Measurements from ENCODE around the gene HLA-F. TPM values are rescaled to one million over a fixed set of nuclear protein-coding genes. Genes with fewer than 3 reads are reported as not detected.

The HLA-F gene
- total RNA-seq, 2 donors from 2014 or later: 58.8 to 201 TPM

DNA sequence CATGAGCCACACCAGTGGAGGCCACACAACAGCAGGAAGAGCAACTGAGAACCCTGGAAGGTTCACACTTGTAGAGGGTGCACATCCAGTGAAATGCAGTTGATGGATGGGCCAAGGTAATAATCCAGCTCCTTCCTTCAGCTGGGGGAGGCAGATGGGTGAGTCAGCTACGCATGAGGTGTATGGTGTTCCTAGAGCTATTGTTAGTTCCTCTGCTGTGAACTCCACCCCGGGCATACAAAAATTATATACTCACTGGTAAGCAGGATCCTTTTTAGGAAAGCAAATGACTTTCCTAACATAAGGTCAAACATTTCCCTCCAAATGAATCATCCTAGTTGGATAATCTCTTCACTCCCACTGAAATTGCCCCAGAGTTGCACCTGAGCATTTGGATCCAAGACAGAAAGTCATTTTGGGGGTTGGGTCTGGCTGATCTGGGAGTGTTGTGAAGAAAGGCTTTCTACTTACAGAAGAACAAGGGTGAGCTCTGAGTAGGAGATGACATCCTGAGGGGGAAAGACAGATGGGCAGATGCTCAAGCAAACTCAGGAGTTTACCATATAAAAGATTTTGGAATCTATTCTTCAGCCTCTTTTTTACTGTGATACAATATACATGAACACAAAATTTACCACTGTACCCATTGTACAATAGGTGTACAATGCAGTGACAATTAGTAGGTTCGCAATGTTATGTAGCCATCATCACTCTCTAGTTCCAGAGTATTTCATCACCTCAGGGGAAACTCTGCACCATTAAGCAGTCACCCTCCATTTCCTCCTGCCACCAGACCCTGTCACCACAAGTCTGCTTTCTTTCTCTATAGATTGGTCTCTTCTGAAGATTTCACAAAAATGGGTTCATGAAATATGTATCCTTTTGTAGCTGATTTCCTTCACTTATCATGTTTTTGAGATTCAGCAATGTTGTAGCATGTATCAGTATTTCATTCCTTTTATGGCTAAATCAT is 11.1 kb downstream of the HLA-F start:
- no peaks in the 10 kb centered on the region for H3K27me3 ChIP-seq
- H3K9ac ChIP-seq (ENCODE audit: low read depth in 2 of 2, low read length in 2 of 2): no peak overlapping the region
- H3K9me3 ChIP-seq: no peaks in the 10 kb centered on the region
- no peaks in the 10 kb centered on the region for H3K4me1 ChIP-seq
- TF ChIP-seq, protein P1, sequence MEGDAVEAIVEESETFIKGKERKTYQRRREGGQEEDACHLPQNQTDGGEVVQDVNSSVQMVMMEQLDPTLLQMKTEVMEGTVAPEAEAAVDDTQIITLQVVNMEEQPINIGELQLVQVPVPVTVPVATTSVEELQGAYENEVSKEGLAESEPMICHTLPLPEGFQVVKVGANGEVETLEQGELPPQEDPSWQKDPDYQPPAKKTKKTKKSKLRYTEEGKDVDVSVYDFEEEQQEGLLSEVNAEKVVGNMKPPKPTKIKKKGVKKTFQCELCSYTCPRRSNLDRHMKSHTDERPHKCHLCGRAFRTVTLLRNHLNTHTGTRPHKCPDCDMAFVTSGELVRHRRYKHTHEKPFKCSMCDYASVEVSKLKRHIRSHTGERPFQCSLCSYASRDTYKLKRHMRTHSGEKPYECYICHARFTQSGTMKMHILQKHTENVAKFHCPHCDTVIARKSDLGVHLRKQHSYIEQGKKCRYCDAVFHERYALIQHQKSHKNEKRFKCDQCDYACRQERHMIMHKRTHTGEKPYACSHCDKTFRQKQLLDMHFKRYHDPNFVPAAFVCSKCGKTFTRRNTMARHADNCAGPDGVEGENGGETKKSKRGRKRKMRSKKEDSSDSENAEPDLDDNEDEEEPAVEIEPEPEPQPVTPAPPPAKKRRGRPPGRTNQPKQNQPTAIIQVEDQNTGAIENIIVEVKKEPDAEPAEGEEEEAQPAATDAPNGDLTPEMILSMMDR (IDR thresholded peaks at IDR 0.05): no peak
- H3K4me3 ChIP-seq: no peak overlapping the region
- DNase-seq: no peak
- intact Hi-C loops (cut with DNase I): no loop called here
- H3K36me3 ChIP-seq: no peaks in the 10 kb centered on the region
- no peak overlapping the region for H3K27ac ChIP-seq

DNA sequence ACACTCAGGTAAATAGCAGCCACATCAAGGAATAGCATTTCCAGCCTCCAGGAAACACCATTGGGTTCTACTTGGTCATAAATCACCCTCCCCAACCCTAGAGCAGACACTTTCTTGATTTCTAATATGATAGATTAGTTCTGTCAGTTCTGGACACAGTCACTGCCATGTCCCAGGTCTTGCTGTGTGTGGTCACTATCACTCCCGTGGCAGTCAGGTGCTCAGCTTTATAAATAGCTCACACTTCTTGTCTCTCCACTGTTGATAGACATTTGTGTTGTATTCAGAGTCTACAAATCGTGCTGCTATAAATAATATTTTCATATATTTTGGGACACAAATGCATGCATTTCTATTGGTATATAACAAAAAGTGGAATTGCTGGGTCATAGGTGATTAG is 13.3 kb downstream of the HLA-F start:
- H3K36me3 ChIP-seq: no peaks in the 10 kb centered on the region
- no peak overlapping the region for H3K4me3 ChIP-seq
- TF ChIP-seq, protein P1 (IDR thresholded peaks at IDR 0.05): no peak
- H3K27ac ChIP-seq: no peak overlapping the region
- intact Hi-C loops (cut with DNase I): no loop called here
- H3K27me3 ChIP-seq: no peaks in the 10 kb centered on the region
- no peak overlapping the region for H3K9ac ChIP-seq (ENCODE audit: low read depth in 2 of 2, low read length in 2 of 2)
- no peak for DNase-seq
- no peaks in the 10 kb centered on the region for H3K4me1 ChIP-seq
- H3K9me3 ChIP-seq: no peaks in the 10 kb centered on the region

DNA sequence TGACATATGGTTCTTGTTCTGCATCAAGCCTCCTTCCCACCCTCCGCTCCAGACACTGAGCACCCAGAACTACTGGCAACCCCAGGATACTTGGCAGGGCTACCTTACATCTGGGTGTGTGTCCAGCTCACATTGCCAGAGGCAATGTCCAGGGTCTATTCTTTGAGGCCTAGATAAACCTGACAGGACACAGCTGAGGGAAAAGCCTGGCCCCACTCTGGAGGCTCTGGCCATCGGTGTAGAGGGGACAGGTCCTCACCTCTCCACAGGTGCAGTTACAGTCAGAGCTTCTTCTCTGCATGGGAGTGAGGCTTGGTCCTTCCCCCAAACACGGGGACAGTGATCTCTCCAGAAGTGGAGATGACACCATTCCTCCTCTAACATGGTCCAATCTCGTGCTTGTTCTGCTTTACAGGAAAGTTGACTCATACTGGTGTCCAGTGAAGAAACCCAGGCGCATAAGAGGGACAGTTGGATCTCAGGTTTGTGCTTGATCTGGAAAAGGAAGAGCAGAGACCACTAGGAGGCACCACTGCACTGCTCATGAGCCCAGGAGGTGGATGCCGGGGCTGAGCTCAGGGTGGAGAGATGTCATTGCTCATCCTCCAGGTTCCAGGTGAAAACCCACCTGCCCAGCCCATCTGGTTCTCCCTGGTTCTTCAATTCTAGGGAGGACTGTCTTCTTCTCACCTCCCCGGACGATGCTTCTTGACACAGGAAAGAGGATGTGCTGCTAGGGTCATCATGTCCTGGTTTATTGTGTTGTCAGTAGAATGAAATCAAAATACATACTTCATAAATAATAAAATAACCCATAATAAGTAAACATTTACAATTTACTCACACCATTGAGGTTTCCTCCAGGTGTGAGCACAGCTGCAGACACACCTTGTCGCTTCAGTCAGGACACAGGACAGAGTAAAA is 14.7 kb downstream of the HLA-F start:
- no peak overlapping the region for H3K27ac ChIP-seq
- intact Hi-C loops (cut with DNase I): loop anchor here (2.0 kb wide), 1 partner anchor 97 kb away; no protein-coding TSS in a partner anchor
- H3K36me3 ChIP-seq: no peaks in the 10 kb centered on the region
- H3K27me3 ChIP-seq: no peaks in the 10 kb centered on the region
- H3K9ac ChIP-seq (ENCODE audit: low read depth in 2 of 2, low read length in 2 of 2): no peak overlapping the region
- peak; percentile 84 for DNase-seq
- no peak overlapping the region for H3K4me3 ChIP-seq
- H3K4me1 ChIP-seq: no peaks in the 10 kb centered on the region
- no peaks in the 10 kb centered on the region for H3K9me3 ChIP-seq
- TF ChIP-seq, protein P1 (IDR thresholded peaks at IDR 0.05): peak; percentile 49

DNA sequence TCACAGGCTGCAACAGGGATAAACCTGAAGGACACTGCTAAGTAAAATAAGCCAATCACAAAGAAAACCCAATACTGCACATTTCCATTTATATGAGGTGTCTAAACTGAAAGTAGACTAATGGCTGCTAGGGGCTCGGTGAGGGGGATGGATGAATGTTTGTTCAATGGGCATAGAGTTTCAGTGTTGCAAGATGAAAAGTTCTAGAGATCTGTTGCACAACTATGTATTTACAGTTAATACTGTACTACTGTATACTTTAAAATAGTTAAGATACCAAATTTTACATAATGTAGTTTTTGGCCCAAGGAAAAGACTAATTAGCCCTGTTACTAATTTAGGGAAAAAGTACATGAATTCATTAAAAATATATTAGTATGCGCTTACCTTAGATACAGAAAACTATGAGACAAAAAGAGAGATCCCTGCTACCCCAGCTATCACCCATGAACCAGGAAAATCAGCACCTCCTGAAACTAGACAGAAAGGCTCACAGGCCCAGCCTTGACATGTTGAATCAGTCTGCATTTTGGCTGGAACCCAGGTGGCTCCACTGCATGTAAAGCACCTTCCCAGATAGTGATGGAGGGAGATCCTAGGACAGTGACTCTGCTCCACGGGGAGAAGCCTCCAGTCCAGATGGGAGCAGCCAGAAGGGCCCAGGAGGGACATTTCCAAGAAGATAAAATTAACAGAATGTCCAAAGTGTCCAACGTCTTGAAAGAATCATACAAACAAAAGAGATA is 16.1 kb downstream of the HLA-F start:
- no peaks in the 10 kb centered on the region for H3K27me3 ChIP-seq
- no peak overlapping the region for H3K27ac ChIP-seq
- intact Hi-C loops (cut with DNase I): loop anchor here (2.0 kb wide), 1 partner anchor 95 kb away; no protein-coding TSS in a partner anchor
- H3K4me3 ChIP-seq: no peak overlapping the region
- DNase-seq: no peak
- TF ChIP-seq, protein P1 (IDR thresholded peaks at IDR 0.05): no peak
- H3K4me1 ChIP-seq: no peaks in the 10 kb centered on the region
- no peaks in the 10 kb centered on the region for H3K9me3 ChIP-seq
- H3K9ac ChIP-seq (ENCODE audit: low read depth in 2 of 2, low read length in 2 of 2): no peak overlapping the region
- H3K36me3 ChIP-seq: no peaks in the 10 kb centered on the region

DNA sequence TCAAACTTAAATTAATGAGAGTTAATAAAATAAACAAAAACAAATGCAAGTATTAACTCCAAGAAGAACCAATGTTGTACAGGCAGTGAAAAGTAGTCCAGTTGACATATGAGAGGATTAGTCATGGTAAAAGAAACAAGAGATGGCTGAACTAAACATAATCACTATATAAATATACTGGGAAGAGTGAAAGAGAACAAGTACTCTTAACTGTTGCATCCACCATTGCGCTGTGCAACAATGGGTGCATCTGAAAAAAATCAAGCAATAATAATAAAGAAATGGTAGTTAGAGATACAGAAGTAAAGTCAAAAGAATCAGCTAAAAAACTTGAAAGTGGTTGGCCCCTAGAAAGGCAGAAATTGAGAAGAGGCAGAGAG is 16.6 kb downstream of the HLA-F start:
- TF ChIP-seq, protein P1 (IDR thresholded peaks at IDR 0.05): no peak
- intact Hi-C loops (cut with DNase I): loop anchor here (2.0 kb wide), 1 partner anchor 95 kb away; no protein-coding TSS in a partner anchor

More for the DNA sequence above, 16.6 kb downstream of the HLA-F start:
- Histone ChIP-seq H3K4me1 (no peaks in the 10 kb centered on the region), H3K27ac (no peak overlapping the region), H3K36me3 (no peaks in the 10 kb centered on the region), H3K9ac (ENCODE audit: low read depth in 2 of 2, low read length in 2 of 2) (no peak overlapping the region), H3K9me3 (no peaks in the 10 kb centered on the region), H3K4me3 (no peak overlapping the region), H3K27me3 (no peaks in the 10 kb centered on the region)
- DNase-seq: no peak

All from colonic mucosa (tissue), 4 donors.